ENCODE results near the gene AKAP8L.

GRCh38 chr19:15429825-15430467, 11.2 kb upstream of the AKAP8L start:
- TF ChIP-seq CTCF (conservative IDR thresholded peaks at IDR 0.05; ENCODE audit: low read length) (no peak), EZH2phosphoT487 (IDR thresholded peaks at IDR 0.05; ENCODE audit: borderline replicate concordance) (no peak)

Measured in Loucy (cell line).